UCSD-AML1 (cell line): ENCODE results near the gene SCFD2.
"Not testable (repeated sequence)": the region's sequence is repeated elsewhere in the genome, so short reads cannot be mapped to it uniquely, and the experiment has no call there.

Source experiments
- DNase-seq: peaks from one replicate; lab custom pipeline; 2025; ENCODE audit not compliant: unreplicated experiment; lab: John Stamatoyannopoulos, UW

The SCFD2 gene

DNA sequence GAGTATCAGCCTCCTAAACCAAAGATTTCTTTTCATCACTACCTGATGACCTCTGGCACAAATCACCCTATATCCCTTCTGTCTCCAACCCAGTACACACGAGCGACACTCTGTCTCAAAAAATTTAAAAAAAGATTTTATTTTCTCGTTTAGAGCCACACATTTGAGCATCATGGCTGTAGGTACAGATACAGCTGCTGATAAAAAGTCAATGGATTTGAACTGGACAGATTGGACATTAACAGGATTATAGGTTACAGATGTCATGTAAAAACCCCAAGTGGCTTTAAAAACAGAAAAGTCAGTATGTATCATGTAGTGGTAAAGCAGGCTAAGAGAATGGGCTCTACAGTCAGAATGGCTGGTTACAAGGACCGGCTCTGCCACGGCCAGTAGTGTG is 171.1 kb downstream of the SCFD2 start:
- no peak for DNase-seq

DNA sequence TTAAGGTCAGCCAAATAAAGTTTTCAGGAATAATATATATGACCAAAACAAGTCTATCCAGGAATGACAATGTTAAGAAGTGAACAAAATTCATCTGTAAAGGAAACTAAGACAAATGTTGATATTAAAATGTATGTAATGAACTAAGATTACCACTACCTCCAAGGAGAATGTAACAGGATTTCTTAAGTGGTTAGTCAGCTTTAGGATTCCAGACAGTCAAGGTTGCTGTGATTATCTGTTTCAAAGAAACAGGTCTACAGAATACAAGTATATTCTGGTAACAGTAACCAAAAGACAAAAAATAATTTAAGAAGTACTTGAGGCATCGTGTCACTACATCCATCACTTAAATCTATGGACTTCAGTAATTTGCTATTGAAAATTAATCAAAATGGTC is 172.8 kb downstream of the SCFD2 start:
- DNase-seq, result no peak

DNA sequence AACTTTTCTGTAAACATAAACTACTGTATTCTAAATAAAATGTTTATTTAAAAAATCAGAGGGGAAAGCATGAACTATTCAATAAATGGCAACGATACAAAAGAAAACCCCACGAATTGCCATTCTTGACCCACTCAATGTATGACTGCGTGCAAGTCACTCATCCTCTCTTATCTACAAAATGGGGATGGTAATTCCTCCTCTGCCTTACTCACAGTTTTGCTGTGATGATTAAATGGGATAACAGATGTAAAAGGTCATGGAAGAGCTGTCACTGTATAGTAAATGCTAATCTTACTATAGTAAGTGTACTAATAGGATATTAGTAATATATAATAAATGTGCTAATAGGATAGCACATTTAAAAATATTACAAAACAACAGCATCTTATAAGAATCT is 173.4 kb downstream of the SCFD2 start:
- DNase-seq, result no peak

DNA sequence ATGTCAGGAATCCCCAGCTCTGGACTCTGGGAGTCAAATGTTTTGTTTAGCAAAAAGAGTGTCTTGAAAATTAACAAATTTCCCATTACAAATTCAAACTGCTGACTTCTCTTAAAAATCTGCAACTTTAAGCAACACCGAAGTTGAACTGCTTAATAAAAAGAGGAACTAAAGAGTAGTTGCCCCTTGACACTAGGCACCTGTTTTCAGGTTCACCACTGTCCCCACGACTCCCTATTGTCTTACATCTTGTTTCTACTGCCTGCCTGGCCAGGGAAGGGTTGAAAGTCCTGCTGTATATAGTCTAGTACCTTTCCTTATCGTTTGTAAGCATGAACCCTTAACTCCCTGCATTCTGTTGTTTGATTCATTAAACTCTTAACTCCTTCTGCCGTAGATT is 173.9 kb downstream of the SCFD2 start:
- DNase-seq, result no peak

DNA sequence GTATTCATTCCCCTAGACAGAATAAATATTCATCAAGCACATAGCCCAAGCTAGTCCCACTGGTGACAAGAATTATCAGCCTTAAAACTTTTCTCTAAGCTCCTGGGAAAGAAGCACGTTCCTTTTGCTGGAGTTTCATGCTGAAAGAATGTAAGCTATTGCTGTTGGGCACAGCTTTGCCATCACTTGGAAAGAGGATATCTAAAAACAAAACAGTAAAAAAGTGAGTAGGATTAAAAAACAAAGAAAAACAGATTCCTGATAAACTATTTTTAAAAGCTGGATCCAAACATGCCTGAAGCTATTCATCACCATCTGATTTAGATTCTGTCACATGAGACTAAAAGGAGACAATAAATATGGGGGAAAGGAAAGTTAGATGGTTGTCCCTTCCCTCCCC is 176.8 kb downstream of the SCFD2 start:
- DNase-seq, result no peak

DNA sequence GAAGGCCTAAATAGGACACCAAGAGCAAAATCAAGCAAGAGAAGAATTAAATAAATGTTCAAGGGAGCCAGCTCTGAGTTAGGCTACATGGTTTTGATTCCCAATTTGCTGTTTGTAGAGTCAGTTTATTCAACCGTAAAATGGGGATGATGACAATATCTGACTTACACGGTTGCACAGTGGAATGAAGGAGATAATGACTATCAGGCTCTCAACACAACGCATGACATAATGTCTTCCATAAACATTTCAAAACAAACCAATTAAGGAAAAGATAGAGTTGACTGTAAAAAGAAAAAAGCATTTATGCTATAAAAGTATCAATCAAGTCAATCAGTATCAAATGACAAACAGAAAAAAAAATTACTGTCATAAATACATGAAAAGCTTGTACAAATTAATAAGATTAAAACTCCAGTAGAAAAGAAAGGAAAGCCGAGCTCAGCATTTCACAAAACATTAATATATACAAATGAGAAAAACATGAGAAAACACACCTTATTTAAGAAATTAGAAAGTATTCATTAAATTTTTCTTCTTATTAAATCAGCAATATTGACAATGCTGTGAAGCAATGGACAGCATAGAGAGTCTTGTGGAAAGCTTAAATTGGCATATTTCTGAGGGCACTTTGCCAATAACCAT is 179.0 kb downstream of the SCFD2 start:
- DNase-seq, result no peak

DNA sequence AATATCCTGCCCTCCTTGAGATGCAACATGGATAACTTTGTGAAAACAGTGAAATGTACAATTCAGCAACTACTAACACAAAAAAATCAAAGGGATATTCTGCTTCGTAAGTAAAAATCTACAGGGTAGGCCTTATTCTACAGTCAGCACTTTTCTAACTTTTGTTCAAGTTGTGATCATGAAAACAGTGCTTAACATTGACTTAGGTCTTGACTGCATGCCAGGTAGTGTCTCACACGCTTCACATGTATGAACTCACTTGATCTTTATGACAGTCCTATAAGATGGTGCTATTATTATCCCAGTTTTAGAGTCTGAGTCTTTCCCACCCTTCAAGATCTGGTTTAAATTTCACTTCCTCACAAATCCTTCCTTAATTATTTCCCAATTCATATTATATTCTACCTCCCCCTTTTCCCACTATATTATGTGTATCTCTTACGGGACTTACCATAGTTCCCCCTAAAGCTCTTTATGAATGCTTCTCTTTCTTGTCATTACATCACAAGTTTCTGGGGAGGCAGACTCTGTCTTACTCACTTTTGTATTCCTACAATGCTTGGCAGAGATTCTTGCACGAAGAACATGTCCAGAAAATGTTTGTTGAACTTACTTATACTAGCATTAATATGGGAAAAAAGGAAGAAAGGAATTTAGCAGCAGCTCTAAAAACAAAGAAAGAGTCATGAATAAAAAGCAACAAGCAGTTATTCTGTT is 179.8 kb downstream of the SCFD2 start:
- no peak for DNase-seq

DNA sequence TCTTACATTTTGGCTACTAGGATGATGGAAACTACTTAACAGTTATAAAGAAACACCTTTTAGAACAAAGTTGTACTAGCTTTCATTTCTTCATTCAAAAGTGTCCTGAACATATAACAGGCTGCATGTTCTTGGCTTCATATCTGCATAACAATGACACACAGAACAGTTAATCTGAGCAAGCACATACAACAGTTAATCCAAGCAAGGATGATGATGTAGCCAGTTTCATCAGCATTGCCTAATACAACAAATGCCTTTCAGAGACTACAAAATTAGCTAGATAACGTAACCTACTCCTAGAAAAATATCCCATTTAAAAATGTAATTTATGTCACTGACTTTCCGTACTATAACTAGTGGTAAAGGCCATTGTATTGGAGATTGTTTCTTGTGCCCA is 182.1 kb downstream of the SCFD2 start:
- no peak for DNase-seq

DNA sequence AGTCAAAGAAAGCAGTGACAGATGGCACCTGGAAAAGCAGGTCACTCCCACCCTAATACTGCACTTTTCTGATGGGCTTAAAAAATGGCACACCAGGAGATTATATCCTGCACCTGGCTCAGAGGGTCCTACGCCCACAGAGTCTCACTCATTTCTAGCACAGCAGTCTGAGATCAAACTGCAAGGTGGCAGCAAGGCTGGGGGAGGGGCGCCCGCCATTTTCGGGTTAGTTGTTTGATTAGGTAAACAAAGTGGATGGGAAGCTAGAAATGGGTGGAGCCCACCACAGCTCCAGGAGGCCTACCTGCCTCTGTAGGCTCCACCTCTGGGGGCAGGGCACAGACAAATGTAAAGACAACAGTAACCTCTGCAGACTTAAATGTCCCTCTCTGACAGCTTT is 188.1 kb downstream of the SCFD2 start:
- not testable (repeated sequence) for DNase-seq

DNA sequence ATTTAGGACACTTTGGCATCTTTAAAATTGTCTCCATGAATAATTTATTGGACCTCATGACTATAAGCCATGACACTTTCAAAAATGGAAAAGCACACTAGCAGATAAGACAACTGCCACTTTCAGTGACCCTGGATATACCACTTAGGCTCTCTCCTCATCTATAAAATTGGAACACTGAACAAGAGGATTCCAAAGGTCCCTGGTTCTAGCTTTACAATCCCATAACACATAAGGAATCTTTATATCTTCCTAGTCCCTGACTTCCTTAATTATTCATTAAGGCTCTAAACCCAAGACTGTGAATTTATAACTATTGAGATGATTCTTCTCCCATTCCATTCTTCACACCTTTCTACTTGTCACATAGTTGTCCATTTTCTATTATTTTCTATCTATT is 190.2 kb downstream of the SCFD2 start:
- no peak for DNase-seq

DNA sequence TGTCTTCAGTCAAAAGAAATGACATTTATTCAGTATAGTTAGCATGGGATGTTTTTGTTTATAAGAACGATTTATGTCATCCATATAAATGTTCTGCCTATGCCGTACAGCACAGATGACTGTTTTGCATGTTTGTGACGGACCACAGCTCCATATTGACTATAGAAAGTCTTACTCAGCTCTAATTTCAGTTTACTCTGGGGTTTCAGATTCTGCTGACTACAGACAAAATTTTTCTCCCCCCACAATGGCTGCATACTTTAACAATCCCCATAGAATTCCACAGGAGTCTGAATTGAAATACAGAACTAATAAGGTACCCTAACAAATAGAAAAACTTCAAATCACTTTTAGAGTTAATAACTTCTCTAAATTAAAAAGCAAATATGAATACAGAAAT is 191.0 kb downstream of the SCFD2 start:
- DNase-seq, result no peak

DNA sequence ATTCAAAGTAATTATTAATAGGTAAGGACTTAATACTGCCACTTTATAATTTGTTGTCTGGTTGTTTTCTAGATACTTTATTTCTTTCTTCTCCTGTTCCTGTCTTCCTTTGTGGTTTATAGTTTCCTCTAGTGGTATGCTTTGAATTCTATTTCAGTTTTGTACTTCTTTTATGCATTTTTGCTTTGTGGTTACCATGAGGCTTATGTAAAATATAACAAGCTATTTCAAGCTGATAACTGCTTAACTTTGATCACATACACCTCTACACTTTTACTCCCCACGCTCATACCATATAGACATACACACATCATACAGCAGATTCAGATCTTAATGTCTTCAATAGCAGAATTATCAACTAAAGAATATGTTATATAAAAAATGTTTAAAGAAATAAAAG is 192.3 kb downstream of the SCFD2 start:
- DNase-seq, result no peak

DNA sequence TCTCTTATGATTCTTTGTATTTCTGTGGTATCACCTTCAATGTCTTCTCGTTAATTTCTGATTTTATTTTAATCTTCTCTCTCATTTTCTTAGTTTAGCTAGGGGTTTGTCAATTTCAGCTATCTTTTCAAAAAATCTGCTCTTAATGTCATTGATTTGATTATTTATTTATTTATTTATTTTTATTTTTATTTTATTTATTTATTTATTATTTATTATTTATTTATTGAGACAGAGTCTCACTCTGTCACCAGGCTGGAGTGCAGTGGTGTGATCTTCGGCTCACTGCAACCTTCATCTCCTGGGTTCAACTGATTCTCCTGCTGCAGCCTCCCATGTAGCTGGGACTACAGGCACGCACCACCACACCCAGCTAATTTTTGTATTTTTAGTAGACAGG is 194.1 kb downstream of the SCFD2 start:
- DNase-seq, result no peak

DNA sequence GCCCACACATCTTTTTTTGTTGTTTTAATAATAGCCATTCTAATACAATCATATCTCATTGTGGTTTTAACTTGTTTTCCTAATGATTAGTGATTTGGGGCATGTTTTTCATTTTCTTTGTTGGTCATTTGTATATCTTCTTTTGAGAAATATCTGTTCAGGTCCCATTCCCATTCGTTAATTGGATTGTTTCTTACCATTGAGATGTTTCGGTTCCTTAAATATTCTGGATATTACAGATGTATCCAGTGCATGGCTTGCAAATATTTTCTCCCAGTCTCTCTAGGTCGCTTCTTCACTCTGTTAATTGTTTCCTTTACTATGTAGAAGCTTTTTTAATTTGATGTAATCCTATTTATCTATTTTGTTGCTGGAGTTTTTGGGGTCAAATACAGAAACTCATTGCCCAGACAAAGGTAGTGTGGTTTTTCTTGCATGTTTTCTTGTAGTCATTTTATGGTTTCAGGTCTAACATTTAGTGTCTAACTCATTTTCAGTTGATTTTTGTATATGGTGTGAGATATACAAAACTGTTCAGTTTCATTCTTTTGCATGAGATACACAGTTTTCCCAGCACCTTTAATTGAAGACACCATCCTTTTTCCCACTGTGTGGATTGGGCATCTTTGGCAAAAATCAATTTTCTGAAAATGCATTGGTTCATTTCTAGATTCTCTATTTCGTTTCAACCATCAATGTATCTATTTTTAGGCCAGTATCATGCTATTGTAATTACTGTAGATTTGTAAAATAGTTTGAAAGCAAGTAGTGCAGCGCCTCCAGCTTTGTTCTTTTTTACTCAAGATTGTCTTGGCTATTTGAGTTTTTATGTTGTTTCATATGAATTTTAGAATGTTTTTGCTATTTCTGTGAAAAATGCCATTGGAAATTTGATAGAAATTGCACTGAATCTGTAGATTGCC is 195.9 kb downstream of the SCFD2 start:
- DNase-seq, result no peak

DNA sequence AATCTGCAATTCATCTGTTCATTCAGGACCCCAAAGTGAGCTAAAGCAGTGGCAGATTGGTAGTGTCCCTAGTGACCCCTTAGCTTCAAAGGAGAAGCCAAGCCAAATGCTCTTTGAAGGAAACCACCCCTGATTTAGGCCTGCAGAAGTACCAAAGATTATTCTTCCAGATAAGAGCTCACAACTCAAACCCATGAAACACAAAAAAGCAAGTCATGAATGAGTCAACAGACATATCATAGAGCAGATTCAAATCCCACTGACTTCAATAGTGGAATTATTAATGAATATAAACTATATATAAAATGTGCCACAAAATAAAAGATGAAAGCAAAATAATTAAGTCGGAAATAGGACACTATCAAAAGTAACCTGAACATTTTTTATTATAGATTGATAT is 197.6 kb downstream of the SCFD2 start:
- no peak for DNase-seq

DNA sequence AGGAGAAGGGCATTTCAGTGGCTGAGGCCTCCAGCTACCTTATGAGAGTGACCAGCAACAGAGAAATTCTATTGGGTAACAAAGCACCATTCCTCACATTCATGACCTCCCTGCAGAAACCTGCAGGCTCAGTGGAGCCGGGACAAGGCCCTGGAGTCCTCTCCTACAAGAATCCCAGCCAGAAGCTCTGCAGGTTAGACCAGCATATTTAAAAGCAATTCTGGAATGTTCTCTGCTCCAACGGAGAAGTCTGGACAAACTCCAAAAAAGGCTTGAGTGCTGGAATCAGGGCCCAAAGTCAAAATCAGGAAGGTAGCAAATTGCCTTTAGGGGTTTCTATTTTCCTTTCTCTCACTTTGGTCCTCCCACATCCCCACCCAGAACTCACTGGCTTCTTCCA is 202.9 kb downstream of the SCFD2 start:
- no peak for DNase-seq

DNA sequence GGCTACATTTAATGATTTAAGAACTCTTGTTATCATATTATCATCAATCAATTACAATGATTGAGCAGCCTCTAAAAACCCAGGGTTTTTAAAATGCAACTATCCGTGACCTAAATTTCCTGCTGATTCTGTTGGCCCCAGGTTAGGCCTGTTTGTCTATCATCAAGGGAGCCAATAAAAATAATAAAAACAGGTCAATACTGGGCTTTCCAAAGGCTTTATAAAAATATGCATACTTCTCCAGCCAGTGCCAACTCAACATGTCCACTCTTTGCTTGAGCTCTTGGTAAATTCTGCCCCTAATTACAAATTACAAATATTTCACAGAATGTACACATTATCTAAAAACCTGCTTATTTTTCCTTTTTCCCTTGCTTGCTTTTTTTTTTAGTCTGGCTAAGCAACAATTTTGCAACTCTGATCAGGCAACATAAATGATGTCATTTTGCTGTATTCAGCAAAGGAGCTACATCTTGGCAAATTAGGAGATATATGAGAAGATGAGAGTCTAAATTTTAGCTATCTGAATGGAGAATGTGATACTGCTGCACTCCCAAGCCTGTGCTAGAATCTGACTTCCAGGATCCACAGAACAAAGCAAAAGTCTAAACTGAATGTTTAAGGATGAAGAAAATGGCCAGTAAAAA is 204.0 kb downstream of the SCFD2 start:
- DNase-seq, result no peak

DNA sequence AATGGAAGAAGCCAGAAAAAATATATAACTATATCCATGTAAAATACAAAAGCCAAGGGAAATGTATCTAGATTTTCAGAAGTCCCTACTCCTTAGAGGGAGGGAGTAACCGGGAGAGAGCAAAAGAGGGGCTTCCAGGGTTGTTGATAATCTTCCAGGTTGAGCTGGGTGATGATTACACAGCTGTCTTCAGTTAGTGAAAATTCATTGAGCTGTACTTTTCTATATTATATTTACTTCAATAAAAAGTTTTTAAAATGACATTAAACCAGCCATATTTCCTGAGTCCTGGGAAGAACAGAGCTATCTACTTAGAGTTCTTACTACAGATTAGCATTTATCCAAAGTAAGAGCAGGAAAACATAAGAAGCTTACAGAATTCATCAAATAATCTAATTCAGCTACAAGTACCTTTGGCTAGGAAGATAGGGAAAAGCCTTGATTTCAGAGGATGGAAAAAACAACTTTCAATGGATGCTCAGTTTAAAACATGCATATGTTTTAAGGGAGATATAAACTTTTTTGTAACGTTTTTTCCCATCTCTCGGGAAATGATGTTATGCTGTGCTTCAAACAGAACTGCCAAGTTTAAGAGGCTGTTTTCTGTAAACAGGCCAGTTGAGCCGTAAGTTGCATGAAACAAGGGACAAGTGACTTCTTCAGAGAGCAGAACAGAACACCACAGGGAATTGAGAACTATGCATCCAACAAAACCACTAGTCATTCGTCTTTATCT is 204.6 kb downstream of the SCFD2 start:
- DNase-seq, result no peak

DNA sequence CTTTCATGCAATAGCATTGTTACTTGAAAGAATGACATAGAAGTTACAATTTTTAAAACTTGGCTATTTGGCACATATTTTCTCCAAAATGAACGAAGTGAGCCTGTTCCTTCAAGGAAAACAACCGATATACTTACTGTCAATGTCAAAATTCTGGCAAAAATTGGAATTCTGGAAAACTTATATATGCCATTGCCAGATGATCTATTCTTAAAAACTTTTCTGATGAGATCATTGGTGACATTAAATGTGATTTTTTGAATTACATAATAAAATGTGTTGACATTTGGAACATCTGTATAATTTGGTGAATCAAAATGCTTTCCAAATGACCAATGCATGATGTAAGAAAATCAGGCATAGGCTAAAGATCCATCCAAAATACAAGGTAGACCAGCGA is 209.0 kb downstream of the SCFD2 start:
- DNase-seq, result no peak

DNA sequence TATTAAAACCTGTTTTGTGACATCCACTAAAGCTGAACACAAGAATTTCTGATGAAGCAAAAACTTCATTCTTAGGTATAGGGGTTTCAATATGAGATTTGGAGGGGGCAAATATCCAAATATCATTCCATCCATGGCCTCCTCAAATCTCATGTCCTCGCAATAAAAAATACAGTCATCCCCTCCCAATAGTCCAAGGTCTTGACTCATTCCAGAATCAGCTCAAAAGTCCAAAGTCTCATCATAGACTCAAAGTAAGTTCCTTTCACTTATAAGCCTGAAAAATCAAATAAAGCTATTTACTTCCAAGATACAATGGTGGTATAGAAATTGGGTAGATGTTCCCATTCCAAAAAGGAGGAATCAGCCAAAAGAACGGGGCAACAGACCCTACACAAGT is 213.4 kb downstream of the SCFD2 start:
- DNase-seq, result no peak

DNA sequence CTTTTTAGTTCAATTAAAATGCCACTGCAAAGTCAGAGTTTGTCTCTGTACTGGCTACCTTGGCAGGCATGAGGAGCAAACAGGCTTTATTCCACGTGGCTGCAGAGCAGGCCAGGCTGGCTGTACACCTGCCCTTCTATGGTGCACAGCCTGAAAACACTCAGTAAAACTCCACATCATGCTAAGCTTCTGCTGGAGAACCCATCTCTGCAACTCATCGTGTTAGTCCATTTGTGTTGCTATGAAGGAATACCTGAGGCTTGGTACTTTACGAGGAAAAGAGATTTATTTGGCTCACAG is 214.4 kb downstream of the SCFD2 start:
- no peak for DNase-seq
